HG02798 (cell line): ENCODE data around the gene BMAL1.
"Not testable (repeated sequence)": the region's sequence is repeated elsewhere in the genome, so short reads cannot be mapped to it uniquely, and the experiment has no call there.

Experiments used
- ATAC-seq: cut with Tn5 transposase; IDR thresholded peaks from one replicate; pipeline ENCODE4 v1.9.1; 2021; ENCODE audit warnings: mild to moderate bottlenecking; ENCODE audit not compliant: unreplicated experiment, poor library complexity

Gene BMAL1

DNA sequence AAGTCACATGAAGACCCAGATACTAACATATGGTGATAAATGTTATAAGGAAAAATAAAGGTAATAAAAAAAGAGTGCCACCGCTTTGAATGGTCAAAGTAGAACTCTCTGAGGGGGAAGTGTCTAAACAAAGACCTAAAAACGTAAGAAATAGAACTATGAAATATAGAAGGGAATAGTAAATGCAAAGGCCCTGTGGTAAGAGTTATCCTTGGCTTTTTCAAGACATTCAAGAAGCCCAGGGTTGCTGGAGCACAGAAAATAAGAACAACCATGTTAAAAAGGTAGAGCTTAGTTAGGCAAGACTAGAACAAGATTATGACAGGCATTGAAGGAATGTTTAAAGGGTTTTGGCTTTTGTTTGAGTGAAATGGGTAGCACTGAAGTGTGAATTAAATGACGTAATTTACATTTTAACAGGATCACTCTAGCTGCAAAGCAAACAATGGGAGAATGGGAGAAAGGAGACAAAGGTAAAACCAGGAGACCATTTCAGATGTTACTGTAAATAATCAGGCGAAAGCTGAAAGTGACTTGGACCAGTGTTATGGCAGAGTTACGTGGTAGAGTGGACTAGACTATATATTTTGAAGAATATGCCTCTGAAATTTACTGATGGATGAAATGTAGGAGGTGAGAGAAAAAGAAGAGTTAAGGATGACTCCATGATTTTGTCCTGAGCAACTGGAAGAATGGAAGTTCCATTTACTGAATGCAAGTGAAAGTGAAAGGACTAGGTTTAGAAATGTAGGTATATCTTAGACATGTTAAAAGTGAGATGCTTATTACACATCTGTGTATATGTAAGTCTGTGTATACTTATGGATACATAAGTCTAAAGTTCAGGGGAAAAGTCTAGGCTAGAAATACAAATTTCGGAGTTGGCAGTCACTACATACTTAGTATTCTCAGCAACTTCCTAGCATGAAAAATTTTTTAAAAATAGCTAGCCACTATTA lies 156.9 kb downstream of the BMAL1 start:
- ATAC-seq = no peak

DNA sequence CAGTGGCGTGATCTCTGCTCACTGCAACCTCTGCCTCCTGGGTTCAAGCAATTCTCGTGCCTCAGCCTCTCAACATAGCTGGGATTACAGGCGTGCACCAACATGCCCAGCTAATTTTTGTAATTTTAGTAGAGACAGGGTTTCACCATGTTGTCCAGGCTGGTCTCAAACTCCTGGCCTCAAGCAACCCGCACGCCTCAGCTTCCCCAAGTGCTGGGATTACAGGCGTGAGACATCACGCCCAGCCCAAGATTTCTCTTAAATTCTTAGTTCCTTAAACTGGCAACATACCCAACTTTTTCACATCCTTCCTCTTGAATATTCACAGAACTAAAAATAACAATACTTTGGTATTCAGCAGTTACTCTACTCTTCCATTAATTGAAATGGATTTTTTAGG lies 159.2 kb downstream of the BMAL1 start:
- ATAC-seq = not testable (repeated sequence)
